Measurements from ENCODE around the gene GPR151.

DNA sequence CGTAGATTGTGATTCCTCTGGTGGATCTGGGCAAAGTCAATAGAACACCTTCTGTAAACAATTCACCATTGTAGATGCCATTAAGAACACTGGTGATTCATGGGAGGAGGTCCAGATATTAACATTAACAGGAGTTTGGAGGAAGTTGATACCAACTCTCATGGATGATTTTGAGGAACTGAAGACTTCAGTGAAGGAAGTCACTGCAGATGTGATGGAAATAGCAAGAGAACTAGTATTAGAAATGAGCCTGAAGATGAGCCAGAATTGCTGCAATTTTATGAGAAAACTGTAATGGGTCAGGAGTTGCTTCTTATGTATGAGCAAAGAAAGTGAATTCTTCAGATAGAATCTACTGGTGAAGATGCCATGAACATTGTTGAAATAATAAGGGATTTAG lies 41.9 kb downstream of the GPR151 start:
- TF ChIP-seq, protein P1, sequence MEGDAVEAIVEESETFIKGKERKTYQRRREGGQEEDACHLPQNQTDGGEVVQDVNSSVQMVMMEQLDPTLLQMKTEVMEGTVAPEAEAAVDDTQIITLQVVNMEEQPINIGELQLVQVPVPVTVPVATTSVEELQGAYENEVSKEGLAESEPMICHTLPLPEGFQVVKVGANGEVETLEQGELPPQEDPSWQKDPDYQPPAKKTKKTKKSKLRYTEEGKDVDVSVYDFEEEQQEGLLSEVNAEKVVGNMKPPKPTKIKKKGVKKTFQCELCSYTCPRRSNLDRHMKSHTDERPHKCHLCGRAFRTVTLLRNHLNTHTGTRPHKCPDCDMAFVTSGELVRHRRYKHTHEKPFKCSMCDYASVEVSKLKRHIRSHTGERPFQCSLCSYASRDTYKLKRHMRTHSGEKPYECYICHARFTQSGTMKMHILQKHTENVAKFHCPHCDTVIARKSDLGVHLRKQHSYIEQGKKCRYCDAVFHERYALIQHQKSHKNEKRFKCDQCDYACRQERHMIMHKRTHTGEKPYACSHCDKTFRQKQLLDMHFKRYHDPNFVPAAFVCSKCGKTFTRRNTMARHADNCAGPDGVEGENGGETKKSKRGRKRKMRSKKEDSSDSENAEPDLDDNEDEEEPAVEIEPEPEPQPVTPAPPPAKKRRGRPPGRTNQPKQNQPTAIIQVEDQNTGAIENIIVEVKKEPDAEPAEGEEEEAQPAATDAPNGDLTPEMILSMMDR (conservative IDR thresholded peaks at IDR 0.05; ENCODE audit: low read depth, low read length), result no peak
- TF ChIP-seq, protein P2, sequence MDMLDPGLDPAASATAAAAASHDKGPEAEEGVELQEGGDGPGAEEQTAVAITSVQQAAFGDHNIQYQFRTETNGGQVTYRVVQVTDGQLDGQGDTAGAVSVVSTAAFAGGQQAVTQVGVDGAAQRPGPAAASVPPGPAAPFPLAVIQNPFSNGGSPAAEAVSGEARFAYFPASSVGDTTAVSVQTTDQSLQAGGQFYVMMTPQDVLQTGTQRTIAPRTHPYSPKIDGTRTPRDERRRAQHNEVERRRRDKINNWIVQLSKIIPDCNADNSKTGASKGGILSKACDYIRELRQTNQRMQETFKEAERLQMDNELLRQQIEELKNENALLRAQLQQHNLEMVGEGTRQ (IDR thresholded peaks at IDR 0.05; ENCODE audit: low read depth, low read length), result no peak
- TF ChIP-seq CEBPB (IDR thresholded peaks at IDR 0.05; ENCODE audit: low read depth, low read length) (no peak), MAFK (IDR thresholded peaks at IDR 0.05; ENCODE audit: low read depth, low read length) (no peak), RFX5 (IDR thresholded peaks at IDR 0.05; ENCODE audit: low read depth, low read length) (no peak), RAD21 (IDR thresholded peaks at IDR 0.05; ENCODE audit: low read length) (no peak), POLR2A (IDR thresholded peaks at IDR 0.05; ENCODE audit: low read depth, low read length) (no peak), NFE2L2 (IDR thresholded peaks at IDR 0.05; ENCODE audit: low read depth, low read length) (no peak), BHLHE40 (IDR thresholded peaks at IDR 0.05; ENCODE audit: low read depth, low read length) (no peak)
- TF ChIP-seq, protein P3, sequence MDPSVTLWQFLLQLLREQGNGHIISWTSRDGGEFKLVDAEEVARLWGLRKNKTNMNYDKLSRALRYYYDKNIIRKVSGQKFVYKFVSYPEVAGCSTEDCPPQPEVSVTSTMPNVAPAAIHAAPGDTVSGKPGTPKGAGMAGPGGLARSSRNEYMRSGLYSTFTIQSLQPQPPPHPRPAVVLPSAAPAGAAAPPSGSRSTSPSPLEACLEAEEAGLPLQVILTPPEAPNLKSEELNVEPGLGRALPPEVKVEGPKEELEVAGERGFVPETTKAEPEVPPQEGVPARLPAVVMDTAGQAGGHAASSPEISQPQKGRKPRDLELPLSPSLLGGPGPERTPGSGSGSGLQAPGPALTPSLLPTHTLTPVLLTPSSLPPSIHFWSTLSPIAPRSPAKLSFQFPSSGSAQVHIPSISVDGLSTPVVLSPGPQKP (IDR thresholded peaks at IDR 0.05; ENCODE audit: borderline replicate concordance, low read depth, low read length), result no peak
